Measurements from ENCODE around the gene LOXL3.
"Not testable (repeated sequence)": the region's sequence is repeated elsewhere in the genome, so short reads cannot be mapped to it uniquely, and the experiment has no call there.

The LOXL3 gene

DNA sequence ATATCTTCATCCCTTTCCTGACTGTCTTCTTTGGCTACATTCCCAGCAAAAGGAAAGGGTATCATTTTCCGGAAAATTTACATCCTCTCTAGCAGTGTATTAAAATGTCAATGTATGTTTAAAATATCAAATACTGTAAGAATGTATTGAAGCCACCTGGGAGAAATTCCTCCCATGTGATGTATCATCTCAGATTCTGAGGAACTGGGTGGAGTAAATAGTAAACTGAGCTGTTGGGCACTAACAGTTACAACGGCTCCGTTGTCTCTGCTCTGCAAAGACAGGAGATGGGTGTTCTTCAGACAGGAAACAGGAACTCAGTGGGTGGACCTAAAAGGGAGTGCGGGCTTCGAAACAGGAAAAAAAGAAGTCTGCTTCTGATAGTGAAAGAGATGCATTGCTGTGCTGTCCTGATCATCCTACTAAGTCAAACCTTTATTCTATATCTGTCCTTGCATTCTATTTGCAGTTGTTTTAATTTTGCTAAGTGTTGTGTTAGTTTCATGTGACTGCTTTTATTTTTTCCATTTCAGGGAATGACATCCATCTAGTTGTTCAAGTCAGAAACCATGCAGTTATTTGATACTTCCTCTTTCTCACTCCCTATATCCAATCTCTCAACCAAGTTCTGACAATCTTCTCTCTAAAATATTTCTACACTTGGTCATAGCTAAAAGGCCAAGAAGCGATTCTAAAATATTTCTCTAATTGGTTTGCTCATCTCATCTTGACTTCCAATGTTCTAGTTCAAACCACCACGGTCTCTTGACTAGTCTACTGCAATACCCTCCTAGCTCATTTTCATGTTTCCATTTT is 20.2 kb upstream of the LOXL3 start:
- no peak for DNase-seq

DNA sequence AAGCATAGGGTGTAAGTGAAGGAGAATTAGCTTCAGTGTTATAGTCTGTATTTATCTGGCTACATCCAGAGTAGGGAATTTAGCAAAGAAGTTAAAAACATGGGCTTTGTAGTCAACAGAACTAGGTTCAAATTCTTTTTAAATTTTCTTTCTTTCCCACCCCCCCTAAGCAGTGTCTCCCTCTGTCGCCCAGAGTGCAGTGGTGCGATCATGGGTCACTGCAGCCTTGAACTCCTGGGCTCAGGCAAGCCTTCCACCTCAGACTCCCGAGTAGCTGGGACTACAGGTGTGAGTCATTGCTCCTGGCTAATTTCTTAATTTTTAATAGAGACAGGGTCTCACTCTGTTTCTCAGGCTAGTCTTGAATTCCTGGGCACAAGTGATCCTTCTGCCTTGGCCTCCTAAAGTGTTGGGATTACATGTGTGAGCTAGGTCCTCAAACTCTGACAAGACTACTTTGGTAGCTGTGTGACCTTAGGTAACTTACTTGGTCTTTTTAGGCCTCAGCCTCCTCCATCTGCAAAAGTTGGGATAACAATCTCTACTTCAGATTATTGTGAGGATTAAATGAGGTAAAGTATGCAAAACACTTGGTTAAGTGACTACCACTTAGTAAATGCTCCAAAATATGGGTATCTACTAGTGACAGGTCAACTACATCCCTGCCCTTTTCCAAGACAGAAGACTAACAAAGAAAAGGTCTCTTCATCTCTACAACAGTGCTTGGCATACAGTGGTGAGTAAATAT is 18.6 kb upstream of the LOXL3 start:
- no peak for DNase-seq

DNA sequence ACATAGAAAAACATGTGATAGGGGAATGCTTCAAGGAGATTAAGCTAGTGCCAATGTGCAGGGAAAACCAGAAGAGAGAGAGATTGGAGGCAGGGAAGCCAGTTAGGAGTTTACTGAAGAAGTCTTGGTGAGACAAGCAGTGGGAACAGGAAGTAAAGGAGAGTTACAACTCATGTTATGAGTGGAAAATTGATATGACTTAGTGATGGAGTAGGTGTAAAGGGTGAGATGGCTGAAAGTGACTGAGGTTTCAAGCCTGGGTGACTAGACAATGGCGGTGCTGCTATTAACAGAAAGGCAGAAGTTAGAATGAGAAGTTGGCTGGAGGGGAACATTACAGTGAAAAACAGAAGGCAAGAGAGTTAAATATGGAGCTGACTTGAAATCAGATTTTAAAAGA is 17.3 kb upstream of the LOXL3 start:
- no peak for DNase-seq

DNA sequence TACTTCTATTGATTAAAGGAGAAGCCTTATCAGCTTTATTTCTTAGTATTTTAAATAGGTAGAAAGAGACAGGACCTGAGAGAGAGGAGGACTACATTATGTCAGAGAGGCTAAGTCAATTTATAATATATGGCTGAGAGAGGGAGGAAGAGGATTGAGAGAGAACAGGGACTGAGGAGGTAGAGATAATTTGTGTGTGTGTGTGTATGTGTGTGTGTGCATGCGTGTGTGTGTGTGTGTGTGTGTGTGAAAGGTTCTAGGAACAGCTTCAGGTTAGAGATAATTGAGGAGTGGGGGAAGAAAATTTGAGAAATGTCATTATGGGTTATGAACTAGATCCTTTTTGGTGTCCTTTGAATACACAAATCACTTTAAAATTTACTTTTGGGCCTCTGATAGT is 15.9 kb upstream of the LOXL3 start:
- DNase-seq, result no peak

DNA sequence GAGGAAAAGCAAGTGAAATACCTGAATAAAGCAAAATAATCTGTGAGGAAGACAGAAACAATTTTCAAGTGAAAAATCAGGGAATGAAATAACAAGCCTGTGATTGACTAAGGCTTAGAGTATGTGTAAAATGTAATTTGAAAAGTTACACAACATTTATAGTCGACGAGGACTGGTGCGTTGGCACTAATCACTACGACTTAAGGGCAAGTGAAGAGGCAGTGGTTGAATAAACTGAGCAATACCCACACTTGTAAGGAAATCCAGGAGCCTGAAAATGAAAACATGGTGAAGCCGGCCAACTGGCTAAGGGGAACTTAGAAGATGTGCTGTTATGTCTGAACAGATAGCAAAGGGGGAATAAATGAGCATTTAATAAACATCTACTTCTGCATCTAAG is 14.1 kb upstream of the LOXL3 start:
- DNase-seq, result no peak

DNA sequence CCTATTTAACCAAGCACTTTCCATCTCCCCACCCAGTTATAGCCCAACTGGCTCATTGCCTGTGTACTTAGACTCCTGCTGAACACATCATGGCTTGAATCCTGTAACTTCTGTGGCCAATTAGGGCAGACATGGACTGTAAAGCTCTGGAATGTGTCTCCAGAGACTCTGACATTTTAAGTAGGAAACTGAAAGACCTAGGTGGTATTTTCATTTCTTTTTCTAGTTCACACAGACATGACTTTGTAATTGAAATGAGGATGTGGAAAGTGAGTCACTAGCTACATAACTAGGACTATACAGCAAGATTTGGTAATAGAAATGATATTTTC is 13.0 kb upstream of the LOXL3 start:
- DNase-seq, result no peak

DNA sequence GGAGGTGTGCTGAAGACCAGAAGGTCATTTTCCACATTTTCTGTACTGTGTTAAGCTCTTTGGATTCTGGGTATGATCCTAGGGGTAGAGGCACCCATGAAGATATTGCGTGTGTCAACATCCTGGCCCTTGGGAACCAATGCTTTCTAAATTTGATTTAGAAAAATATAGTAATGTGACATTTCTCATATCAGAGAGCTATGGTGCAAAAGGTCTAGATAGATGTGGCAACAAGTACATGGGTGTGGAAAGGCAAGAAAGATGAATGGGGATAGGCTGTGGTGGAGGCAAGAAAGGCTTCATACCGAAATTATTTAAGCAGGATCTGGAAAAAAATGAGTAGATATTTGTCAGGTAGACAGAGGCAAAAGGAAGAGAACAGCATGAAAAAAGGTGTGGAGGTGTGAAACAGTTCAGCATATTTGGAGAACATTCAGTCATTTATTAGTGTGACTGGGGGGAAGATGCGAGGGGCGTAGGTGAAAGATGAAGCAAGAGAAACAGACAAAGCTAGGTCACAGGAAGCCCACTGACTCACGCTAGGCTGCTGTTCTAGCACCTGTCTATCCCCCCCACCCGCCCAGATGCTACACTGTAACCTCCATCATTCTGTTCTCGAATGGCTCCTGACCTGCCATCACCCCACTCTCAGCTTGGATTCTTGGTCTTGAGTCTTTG is 12.5 kb upstream of the LOXL3 start:
- DNase-seq, result no peak

DNA sequence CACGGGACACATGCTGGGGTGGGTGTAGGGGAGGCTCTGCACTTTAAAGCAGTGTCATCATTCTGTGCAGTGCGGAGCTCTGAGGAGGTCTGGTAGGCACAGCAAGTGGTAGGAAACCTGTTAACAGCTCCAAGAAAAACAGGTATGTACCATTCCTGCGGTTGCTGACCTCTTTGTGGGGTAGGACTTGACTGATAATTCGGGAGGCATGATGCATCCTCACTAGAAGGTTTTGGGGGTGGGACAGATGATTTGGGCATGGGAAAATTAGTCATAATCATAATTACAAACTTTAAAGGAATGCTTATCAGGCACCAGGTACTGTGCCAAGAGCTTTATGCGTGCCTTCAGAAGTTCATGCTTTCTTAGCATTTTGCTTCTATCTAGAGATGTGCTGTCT is 10.5 kb upstream of the LOXL3 start:
- DNase-seq, result no peak

DNA sequence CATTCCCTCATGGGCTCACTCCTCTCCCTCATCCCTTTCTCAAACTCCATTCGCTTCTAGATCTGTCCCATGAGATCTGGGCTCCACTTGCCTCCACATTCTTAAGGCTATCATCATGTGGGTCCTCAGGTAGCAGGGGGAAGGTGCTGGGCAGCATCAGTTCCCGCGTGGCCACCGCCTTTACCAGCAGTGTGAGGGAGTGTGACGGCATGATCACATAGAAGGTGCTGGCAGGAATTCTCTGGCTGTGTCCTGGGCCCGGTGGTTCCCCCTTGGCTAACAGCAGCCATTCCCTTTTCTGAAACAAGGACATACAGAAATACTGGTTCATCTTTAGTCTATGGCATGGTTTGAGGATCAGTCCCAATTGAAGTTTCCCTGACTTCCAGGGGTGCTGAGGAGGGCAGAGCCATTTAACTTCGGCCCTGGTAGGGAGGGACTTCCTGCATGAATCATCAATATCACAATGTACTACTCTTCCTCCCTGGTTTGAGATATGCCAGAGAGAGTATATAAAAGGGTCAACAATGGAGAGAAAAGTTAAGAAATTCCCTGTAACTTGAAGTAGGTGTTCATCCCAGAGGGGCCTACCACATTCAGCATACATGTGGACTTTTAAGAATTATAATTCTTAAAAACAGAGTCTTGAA is 8.5 kb upstream of the LOXL3 start:
- no peak for DNase-seq

DNA sequence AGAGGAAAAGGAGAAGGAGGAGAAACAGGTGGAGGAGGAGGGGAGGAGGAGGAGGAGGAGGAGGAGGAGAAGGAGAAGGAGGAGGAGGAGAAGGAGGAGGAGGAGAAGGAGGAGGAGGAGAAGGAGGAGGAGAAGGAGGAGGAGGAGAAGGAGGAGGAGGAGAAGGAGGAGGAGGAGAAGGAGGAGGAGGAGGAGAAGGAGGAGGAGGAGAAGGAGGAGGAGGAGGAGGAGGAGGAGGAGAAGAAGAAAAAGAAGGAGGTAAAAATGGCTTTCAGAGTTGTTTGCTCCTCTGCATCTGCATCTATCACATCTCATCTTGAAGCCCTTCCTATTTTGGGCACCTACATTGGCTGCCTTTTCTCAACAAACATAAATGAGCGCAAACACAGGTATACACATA is 7.3 kb upstream of the LOXL3 start:
- DNase-seq, result not testable (repeated sequence)

DNA sequence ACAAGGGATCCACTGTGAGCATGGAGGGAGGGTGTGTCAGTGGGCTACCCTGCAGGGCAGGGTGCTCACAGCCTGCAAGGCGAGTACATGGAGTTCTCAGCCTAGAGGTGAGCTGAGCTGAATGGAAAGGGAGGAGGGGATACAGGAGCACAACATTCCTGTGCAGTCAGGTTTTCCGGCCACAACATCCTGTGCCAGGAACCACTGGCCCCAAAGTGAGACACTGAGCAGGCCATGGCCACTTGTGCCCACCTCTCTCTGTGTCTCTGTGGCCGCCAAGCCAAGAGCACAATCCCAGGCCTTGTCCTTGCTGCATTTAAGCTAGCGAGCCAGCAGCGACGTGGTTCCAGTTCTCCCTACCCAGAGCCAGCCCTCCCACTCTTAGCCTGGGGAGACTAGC is 6.8 kb upstream of the LOXL3 start:
- DNase-seq, result no peak

DNA sequence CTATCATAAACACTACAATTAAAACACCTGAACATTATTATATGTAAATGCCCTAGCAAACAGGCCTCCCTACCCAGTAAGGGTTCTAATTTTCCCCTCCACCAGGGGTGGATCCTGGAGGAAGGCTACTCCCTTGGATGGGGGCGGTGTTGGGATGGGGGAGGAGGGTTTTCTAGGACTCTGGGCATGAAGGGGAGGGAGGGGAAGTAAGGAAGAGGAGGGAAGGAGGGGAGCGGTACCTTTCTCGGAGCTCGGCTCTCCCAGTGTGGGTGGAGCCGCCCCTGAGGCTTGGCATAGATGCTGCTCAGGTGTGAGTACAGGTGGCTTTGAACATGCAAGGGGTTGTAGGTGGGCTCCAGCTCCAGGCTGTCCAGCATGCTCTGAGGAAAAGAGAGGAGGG is 6.2 kb upstream of the LOXL3 start:
- no peak for DNase-seq

DNA sequence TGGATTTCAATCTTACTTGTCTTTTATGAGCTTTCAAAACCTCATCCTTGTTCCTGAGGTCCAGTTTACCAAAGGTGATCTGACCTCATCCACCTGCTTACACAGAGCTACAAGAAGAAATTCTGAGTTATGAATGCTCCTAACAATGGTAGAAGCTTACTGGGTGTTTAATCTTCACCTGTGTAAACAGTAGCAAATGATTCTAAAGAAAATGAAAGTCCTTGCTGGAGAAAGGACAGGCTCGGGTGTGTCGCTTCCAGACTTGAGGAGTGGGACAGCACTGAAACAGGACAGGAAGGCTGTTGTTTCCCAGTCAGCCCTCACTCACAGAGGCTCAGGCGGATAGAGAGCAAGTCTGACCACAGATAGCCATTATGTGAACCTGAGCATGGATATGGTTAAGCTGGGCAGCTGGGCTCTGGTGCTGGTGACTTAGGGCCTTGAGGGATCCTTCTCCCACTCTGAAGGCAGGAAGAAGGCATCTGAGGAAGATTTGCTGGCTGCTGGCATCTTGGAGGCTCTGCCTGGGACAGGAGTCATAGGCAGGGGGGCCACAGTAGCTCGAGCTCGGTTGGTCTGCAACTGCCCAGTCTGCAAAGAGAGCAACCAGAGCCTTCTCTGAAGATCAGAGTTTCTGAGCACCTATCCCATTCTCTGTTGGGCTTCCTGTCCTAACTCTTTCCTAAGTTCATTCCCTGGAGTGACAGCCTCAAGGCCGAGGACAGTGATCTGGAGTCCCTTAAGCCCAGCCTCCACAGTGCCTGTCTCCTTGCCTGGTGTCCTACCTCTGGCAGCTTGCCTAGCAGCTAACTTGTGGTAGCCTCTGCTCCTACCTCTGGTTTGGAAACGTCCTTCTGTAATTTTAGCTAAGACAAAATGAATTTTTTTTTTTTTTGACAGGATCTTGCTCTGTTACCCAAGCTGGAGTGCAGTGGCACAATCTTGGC is 4.8 kb upstream of the LOXL3 start:
- no peak for DNase-seq

DNA sequence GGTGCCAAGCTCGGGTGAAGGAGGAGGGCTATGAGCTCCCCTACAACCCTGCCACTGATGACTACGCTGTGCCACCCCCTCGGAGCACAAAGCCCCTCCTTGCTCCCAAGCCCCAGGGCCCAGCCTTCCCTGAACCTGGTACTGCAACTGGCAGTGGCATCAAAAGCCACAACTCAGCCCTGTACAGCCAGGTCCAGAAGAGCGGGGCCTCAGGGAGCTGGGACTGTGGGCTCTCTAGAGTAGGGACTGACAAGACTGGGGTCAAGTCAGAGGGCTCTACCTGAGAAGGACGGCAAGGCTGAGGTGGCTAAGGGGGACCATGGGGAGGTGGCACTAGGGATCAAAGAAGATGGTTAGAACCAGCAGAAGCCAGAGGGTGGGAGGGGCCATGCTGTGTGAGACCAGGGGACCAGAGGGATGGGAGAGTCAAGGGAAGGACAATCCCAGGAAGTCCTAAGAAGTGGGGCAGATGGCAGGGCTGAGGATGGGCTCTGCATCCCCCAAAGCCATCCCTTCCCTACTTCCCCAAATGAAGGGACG is 3.2 kb upstream of the LOXL3 start:
- no peak for DNase-seq

DNA sequence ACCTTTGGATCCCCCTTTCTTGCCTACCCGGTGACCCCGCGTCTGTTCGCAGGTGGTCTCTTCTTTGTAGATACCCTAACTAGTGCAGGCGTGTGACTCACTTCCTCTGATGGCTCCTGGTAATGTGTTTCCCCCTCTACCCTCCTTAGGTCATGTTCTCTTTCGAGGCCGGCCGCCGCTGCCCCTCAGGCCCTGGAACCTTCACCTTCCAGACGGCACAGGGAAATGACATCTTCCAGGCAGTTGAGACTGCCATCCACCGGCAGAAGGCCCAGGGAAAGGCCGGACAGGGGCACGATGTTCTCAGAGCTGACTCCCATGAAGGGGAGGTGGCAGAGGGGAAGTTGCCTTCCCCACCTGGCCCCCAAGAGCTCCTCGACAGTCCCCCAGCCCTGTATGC is 2.4 kb upstream of the LOXL3 start:
- DNase-seq, result no peak

DNA sequence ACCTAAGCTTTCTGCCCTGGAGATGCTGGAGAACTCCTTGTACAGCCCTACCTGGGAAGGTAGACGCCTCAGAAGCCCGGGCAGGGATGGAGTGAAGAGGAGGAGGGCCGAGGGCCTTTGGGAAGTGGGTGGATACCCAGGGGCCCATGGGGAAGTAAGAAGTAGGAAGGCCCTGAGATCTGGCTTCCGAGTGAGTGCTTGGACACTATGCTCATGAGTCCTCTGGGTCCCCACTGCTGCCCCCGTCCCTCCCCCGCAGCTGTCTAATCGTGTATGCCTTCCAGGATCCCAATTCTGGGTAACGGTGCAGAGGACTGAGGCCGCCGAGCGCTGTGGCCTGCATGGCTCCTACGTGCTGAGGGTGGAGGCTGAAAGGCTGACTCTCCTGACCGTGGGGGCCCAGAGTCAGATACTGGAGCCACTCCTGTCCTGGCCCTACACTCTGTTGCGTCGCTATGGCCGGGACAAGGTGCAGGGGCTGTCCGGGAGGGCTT is 1.9 kb upstream of the LOXL3 start:
- no peak for DNase-seq

DNA sequence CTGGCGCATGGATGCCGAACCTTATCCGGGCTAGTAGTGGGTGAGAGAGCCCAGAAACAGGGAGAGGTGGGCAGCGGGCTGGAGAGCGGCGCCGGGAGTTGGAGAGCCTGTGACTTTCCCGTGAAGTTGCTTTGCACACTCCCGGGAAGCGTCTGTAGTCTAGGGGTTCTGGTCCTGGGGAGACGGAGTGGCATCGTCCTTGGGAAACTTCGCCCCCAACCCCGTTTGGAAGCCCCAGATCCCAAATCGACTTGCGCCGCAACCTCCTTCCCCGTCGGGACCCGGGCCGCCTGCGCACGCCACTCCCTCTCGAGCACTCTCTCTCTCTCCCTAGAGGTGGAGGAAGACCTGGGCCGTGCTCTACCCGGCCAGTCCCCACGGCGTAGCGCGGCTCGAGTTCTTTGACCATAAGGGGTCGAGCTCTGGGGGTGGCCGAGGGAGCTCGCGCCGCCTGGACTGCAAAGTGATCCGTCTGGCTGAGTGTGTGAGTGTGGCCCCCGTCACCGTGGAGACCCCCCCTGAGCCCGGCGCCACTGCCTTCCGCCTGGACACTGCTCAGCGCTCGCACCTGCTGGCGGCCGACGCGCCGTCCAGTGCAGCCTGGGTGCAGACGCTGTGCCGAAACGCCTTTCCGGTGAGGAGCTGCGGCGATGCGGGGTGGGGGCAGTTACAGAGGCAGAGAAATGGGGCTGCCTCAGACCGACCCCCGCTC is 1.2 kb upstream of the LOXL3 start:
- DNase-seq, result no peak

DNA sequence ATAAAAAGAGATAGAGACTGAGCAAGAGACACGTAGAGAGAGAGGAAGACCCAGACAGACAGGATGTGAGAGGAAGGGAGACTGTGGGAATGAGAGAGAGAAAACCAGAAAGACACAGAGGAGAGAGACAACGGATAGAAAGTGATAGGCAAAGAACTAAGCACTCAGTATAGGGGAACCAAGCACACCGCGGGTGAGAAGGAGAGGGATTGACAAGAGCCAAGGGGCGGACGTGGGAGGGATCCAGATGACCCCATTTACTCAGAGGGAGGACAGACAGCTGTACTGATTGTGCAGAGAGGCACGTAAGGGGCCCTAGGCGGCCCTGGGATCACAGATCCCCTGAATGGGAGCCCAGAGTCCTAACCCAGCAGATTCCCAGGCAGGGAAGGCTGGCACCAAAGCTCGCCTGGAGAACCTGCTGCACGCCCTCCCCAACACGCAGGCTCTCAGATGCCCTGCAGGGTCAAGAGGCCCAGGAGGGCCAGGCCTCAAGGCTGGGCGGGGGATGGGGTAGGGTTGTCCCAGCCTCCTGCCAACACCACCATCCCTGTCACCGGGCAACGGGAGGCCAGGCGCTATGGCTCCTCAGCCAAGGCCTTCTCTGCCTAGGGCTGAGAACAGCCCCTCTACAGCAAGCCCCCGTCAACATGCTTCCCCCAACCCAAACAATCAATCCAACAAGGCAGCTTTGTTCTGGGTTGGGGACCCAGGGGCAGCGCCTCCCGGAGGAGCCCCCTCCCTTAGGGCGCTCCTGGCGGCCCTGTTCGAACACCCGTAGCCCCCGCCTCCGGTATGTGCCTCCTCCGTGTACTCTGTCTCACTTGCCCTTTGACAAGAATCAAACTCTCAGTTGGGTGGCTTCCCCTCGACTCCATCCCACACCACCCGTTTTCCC is 579 bp downstream of the LOXL3 start:
- DNase-seq, result no peak

DNA sequence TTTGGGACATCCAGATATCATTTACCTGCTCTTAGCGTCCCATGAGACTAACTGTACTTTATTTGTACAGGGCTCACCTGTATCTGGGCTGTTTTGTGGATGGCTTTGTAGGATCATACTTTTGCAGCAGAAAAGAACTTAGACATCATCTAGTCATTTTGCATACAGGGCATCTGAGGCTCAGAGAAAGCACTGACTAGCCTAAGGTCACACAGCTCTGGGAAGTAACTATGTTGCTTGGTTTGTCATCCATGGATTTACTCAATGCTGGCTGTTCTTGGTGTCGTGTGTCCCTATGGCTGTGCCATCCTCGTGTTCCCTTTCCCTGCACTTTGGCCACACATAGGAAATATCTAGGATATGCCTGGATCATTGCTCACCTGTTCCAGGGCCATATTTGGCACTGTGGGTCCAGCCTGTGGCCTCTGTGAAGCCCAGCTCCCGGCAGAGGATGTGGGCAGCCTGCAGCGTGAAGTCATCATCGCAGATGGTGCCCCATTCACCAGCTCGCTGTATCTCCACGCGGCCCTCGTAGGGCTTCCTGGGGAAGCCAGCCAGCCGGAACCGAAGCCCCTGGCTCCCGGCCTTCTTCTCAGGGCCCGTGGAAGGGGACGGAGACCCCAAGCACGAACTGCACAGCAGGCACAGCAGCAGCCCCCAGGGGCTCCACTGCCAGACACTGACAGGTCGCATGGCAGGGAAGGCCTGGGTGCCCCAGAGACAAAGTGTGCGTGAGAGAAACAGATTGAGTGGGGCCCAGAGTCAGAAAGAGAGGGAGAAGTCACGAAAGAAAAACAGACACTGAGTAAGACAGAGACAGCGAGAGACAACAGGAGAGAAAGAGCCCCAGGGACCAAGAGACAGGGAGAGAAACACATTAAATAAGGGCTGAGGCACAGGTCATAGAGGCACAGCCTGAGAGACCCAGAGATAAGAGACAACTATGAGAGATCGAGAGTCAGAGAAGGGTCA is 1.5 kb downstream of the LOXL3 start:
- DNase-seq, result no peak
